CD4-positive, alpha-beta memory T cell (primary cell): ENCODE measurements around the gene PERM1. TPM values are rescaled to one million over a fixed set of nuclear protein-coding genes. Genes with fewer than 3 reads are reported as not detected.

Experiments used
- CTCF ChIA-PET: fragments of 350-600 bp; sonication (Branson Sonifier 250); formaldehyde crosslinking; loops from one replicate; lab custom pipeline; 2021; ENCODE audit warnings: inconsistent platforms; ENCODE audit not compliant: partially characterized antibody; lab: Charles Lee
- POLR2A ChIA-PET: fragments of 350-600 bp; sonication (Branson Sonifier 250); formaldehyde crosslinking; loops from one replicate; lab custom pipeline; 2021; ENCODE audit not compliant: partially characterized antibody; lab: Charles Lee
- DNase-seq, 5 donors: peaks; one replicate each; pipeline versions ENCODE4 v3.0.0 to v3.0.0-alpha.2; 2020 to 2022; ENCODE audit warnings: mixed read lengths in 1 of 5
- H3K27ac ChIP-seq: one replicate; pipeline ENCODE4 v1.7.0; 2013; ENCODE audit warnings: low read depth, low read length
- H3K27me3 ChIP-seq: 2 replicates; pipeline ENCODE4 v1.7.0; 2013; ENCODE audit warnings: mild to moderate bottlenecking, low read length, moderate library complexity; ENCODE audit not compliant: insufficient read depth
- H3K36me3 ChIP-seq: 2 replicates; pipeline ENCODE4 v1.7.0; 2013; ENCODE audit warnings: mild to moderate bottlenecking, low read length, moderate library complexity; ENCODE audit not compliant: insufficient read depth
- H3K4me1 ChIP-seq: 2 replicates; pipeline ENCODE4 v1.7.0; 2013; ENCODE audit warnings: mild to moderate bottlenecking, low read length, moderate library complexity; ENCODE audit not compliant: insufficient read depth
- H3K4me3 ChIP-seq, 2 donors: one replicate each; pipeline ENCODE4 v1.7.0; 2013; ENCODE audit warnings: low read length in 2 of 2, mild to moderate bottlenecking in 1 of 2
- H3K9me3 ChIP-seq, 2 donors: one replicate each; pipeline ENCODE4 v1.7.0; 2013; ENCODE audit warnings: low read length in 2 of 2, control low read depth in 1 of 2; ENCODE audit not compliant: control insufficient read depth in 1 of 2
- H3K27ac Mint-ChIP-seq, 7 donors: one replicate each; pipeline ENCODE4 v1.8.0; 2020 to 2021; ENCODE audit warnings: mixed read lengths in 7 of 7, mild to moderate bottlenecking in 6 of 7, inconsistent platforms in 3 of 7, moderate library complexity in 3 of 7
- H3K27me3 Mint-ChIP-seq, 2 donors: one replicate each; pipeline ENCODE4 v1.8.0; 2020 to 2021; ENCODE audit warnings: mixed read lengths in 2 of 2
- H3K36me3 Mint-ChIP-seq, 2 donors: one replicate each; pipeline ENCODE4 v1.8.0; 2020 to 2021; ENCODE audit warnings: mixed read lengths in 2 of 2, inconsistent platforms in 1 of 2, mild to moderate bottlenecking in 1 of 2
- H3K4me1 Mint-ChIP-seq, 4 donors: one replicate each; pipeline ENCODE4 v1.8.0; 2020 to 2021; ENCODE audit warnings: mixed read lengths in 4 of 4, mild to moderate bottlenecking in 1 of 4
- H3K4me3 Mint-ChIP-seq, 8 donors: one replicate each; pipeline ENCODE4 v1.8.0; 2020 to 2021; ENCODE audit warnings: mixed read lengths in 8 of 8, mild to moderate bottlenecking in 7 of 8, moderate library complexity in 6 of 8, inconsistent platforms in 3 of 8
- H3K9me3 Mint-ChIP-seq, 8 donors: one replicate each; pipeline ENCODE4 v1.8.0; 2020 to 2021; ENCODE audit warnings: mixed read lengths in 8 of 8, mild to moderate bottlenecking in 5 of 8, inconsistent platforms in 3 of 8, moderate library complexity in 1 of 8
- intact Hi-C: fragments of 100-400 bp; cut with micrococcal nuclease; formaldehyde crosslinking; loops from one replicate; pipeline ENCODE4 v1.15.1; 2023
- polyA plus RNA-seq, 2 donors: library from polyadenylated mRNA; unstranded; fragments of 300-500 nt; fragmentation: Illumina TruSeq; gene quantifications; one replicate each; pipeline ENCODE4 v1.2.3, GENCODE V29; 2021
- total RNA-seq, 2 experiments: library from RNA; stranded (reverse); gene quantifications; one replicate each; pipeline ENCODE4 v1.2.3, GENCODE V29; 2021

The PERM1 gene
- total and polyA plus RNA-seq, 4 experiments from 2014 or later = 0.16 TPM; not detected in 3

DNA sequence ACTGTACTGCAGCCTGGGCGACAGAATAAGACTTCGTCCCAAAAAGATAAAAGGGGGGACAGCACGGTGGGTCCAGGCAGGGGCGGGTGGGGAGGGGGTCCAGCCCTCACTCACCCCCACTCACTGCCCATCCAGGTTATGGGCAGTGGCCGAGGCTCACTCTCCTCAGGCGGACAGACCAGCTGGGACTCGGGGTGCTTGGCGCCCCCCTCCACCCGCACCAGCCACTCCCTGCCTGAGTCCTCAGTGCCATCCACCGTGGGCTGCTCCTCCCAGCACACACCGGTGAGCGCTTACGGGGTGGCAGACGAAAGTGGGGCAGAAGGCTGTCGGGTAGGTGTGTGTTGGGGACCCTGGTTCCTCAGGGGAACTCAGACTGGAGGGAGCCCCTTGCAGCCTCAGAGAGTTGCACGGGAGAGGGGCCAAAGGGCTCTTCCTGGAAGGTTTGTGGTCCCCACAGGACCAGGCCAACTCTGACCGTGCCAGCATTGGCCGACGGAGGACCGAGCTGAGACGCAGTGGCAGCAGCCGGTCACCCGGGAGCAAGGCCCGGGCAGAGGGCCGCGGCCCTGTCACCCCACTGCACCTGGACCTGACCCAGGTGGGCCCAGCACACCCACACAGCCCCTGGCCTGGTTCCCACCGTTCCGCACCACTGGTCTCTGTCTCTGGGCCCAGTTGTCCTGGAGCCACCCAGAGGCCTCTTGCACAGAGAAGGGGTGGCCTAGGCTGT lies 9.0 kb downstream of the PERM1 start:
- Histone ChIP-seq H3K4me3 (no peak overlapping the region), H3K9me3 (no peaks in the 10 kb centered on the region), H3K27ac (no peak overlapping the region), H3K4me1 (peaks cover 9% of the 10 kb centered on the region), H3K36me3 (no peaks in the 10 kb centered on the region), H3K27me3 (no peaks in the 10 kb centered on the region)
- no peak overlapping the region for H3K27ac Mint-ChIP-seq
- no peaks in the 10 kb centered on the region for H3K9me3 Mint-ChIP-seq
- ChIA-PET CTCF (no interaction called here), POLR2A (no interaction called here)
- H3K27me3 Mint-ChIP-seq = peaks cover 1 to 7% of the 10 kb centered on the region in 2 donors
- no peak for DNase-seq
- no peak overlapping the region for H3K4me3 Mint-ChIP-seq
- peaks cover 4 to 16% (median 5%) of the 10 kb centered on the region in 4 donors for H3K4me1 Mint-ChIP-seq
- intact Hi-C loops = no loop called here
- no peaks in the 10 kb centered on the region for H3K36me3 Mint-ChIP-seq

DNA sequence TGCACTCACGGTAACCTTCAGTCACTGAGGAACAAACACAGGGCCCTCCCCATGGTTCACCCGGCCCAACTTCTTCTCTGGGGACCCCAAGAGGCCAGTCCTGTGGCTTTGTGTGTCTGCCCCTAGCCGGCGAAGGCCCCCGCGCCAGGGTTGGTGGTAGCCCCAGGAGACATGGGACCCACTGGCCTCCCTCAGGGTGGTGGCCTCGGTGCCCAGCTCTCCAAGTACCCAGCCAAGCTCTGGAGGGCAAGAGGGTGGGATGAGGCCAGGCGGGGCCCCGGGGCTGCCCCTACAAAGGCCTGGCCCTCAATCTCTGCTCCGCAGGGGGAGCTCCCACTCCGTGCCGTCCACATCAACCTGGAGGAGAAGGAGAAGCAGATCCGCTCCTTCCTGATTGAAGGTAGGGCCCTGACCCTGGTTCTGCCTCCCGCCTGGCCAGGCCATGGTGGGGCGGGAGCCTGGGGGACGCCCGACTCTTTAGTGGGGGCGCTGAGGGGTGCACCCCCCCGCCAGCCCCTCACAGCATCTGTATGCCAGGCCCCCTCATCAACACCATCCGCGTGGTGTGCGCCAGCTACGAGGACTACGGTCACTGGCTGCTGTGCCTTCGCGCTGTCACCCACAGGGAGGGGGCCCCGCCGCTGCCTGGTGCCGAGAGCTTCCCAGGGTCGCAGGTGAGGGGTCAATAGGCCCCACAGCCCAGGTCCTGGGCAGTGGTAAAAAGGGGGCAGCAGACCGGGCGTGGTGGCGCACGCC lies 10.0 kb downstream of the PERM1 start:
- Histone ChIP-seq H3K9me3 (no peaks in the 10 kb centered on the region), H3K27me3 (no peaks in the 10 kb centered on the region), H3K36me3 (no peaks in the 10 kb centered on the region), H3K4me3 (no peak overlapping the region), H3K4me1 (peaks cover 15% of the 10 kb centered on the region), H3K27ac (no peak overlapping the region)
- intact Hi-C loops = no loop called here
- H3K9me3 Mint-ChIP-seq = no peaks in the 10 kb centered on the region
- no peak overlapping the region for H3K27ac Mint-ChIP-seq
- H3K4me3 Mint-ChIP-seq = no peak overlapping the region
- peaks cover 1 to 7% of the 10 kb centered on the region in 2 donors for H3K27me3 Mint-ChIP-seq
- no peaks in the 10 kb centered on the region for H3K36me3 Mint-ChIP-seq
- DNase-seq = no peak
- peaks cover 4 to 16% (median 5%) of the 10 kb centered on the region in 4 donors for H3K4me1 Mint-ChIP-seq
- ChIA-PET CTCF (no interaction called here), POLR2A (no interaction called here)

DNA sequence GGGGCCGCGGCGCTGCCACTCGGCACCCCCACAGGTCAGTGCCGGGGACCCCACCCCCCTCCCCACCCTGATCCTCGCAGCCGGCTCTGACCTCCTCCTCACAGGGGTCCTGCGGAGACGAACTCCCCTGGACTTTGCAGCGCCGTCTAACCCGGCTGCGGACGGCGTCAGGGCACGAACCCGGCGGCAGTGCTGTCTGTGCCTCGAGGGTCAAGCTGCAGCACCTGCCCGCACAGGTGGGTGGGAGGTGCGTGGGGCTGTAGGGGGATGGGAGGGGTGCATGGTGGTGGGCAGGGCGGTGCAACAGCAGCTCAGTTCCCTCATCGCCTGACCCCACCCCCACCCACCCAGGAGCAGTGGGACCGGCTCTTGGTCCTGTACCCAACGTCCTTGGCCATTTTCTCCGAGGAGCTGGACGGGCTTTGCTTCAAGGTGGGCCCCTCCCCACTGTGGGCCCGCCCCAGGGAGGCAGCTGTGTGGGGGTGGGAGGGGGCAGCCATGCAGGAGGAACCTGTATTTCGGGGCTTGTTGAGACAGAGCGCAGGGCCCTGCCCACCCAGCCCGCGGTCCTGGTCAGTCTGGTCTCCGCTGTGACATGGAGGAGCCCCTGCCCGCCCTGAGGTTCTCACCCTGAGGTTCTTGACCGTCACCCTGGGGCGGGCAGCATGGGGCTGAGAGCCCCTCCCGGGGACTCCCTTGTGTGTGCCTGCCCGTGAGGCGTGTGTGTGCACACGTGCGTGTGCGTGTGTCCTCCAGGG lies 10.7 kb downstream of the PERM1 start:
- H3K4me3 ChIP-seq = no peak overlapping the region
- no peaks in the 10 kb centered on the region for H3K36me3 ChIP-seq
- intact Hi-C loops = no loop called here
- ChIA-PET POLR2A (interaction anchor here (1.1 kb wide), 1 partner anchor 66 kb away, joined by 3 read pairs; no protein-coding TSS in a partner anchor), CTCF (interaction anchor here (1.8 kb wide), 1 partner anchor 13 kb away, joined by 4 read pairs; no protein-coding TSS in a partner anchor)
- peaks cover 16% of the 10 kb centered on the region for H3K4me1 ChIP-seq
- no peaks in the 10 kb centered on the region for H3K9me3 Mint-ChIP-seq
- H3K9me3 ChIP-seq = no peaks in the 10 kb centered on the region
- no peak overlapping the region for H3K27ac Mint-ChIP-seq
- peaks cover 4 to 16% (median 5%) of the 10 kb centered on the region in 4 donors for H3K4me1 Mint-ChIP-seq
- DNase-seq = no peak
- no peaks in the 10 kb centered on the region for H3K36me3 Mint-ChIP-seq
- H3K27ac ChIP-seq = no peak overlapping the region
- no peak overlapping the region for H3K4me3 Mint-ChIP-seq
- H3K27me3 Mint-ChIP-seq = peaks cover 1 to 7% of the 10 kb centered on the region in 2 donors
- H3K27me3 ChIP-seq = no peaks in the 10 kb centered on the region

DNA sequence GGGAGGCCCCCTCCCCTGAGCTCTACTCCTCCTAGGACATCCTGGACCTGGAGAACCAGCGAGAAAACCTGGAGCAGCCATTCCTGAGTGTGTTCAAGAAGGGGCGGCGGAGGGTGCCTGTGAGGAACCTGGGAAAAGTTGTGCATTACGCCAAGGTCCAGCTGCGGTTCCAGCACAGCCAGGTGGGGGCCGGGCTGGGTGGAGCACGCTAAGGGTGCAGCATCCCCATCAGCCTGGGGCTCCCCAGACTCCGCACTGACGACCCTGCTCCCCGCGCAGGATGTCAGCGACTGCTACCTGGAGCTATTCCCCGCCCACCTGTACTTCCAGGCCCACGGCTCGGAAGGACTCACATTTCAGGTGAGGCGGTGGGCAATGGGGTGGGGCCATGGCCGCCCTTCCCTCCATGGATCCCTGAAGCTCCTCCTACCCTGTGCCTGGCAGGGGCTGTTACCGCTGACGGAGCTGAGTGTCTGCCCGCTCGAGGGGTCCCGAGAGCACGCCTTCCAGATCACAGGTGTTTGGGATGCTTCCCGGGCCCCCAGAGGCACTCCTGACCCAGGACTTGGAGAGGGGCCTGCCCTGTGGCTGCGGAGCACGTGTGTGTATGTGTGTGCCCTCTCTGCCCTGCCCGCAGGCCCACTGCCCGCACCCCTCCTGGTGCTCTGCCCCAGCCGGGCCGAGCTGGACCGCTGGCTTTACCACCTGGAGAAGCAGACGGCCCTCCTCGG lies 11.5 kb downstream of the PERM1 start:
- ChIA-PET POLR2A (interaction anchor here (0.9 to 1.1 kb wide), 2 partner anchors 11 to 65 kb away, joined by 3 read pairs; partner anchors contain the start of gene NOC2L), CTCF (interaction anchor here (1.8 kb wide), 1 partner anchor 14 kb away, joined by 4 read pairs; no protein-coding TSS in a partner anchor)
- Histone ChIP-seq H3K36me3 (no peaks in the 10 kb centered on the region), H3K4me1 (peaks cover 17% of the 10 kb centered on the region), H3K27ac (no peak overlapping the region), H3K9me3 (no peaks in the 10 kb centered on the region), H3K4me3 (no peak overlapping the region), H3K27me3 (no peaks in the 10 kb centered on the region)
- intact Hi-C loops = no loop called here
- H3K36me3 Mint-ChIP-seq = no peaks in the 10 kb centered on the region
- no peak overlapping the region for H3K27ac Mint-ChIP-seq
- no peak overlapping the region for H3K4me3 Mint-ChIP-seq
- peaks cover 1 to 2% of the 10 kb centered on the region in 2 donors for H3K27me3 Mint-ChIP-seq
- no peaks in the 10 kb centered on the region for H3K9me3 Mint-ChIP-seq
- H3K4me1 Mint-ChIP-seq = peaks cover 0 to 14% (median under 1%) of the 10 kb centered on the region in 4 donors
- no peak for DNase-seq

DNA sequence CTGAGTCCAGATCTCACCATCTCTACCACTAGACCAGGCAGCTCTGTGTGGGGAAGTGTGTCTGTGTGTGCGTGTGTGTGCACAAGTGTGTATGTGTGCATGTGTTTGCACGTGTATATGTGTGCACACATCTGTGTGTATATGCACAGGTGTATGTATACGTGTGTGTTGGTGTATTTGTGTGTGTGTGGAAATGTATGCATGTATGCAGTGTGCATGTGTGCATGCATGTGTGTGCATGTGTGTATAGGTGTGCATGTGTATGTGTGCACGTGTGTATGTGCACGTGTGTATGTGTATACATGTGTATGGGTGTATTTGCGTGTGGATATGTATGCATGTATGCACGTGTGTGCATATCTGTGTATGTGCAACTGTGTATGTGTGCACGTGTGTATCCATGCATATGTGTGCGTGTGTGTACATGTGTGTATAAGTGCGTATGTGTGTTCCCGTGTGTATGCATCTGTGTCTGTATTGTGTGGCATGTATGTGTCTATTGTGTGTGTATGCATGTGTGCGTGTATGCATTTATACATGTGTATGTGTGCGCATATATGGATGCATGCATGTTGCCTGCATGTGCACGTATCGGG lies 12.5 kb downstream of the PERM1 start:
- H3K27me3 ChIP-seq = no peaks in the 10 kb centered on the region
- H3K9me3 ChIP-seq = no peaks in the 10 kb centered on the region
- H3K36me3 ChIP-seq = no peaks in the 10 kb centered on the region
- H3K27ac ChIP-seq = no peak overlapping the region
- intact Hi-C loops = no loop called here
- H3K27ac Mint-ChIP-seq = peak overlapping the region in 1 of 7 donors; percentile 59
- DNase-seq = no peak
- peak overlapping the region in 2 of 8 donors; percentile 27 to 50 for H3K4me3 Mint-ChIP-seq
- H3K36me3 Mint-ChIP-seq = no peaks in the 10 kb centered on the region
- peaks cover 0 to 14% (median under 1%) of the 10 kb centered on the region in 4 donors for H3K4me1 Mint-ChIP-seq
- no peaks in the 10 kb centered on the region for H3K9me3 Mint-ChIP-seq
- peaks cover 18% of the 10 kb centered on the region for H3K4me1 ChIP-seq
- no peak overlapping the region for H3K4me3 ChIP-seq
- POLR2A ChIA-PET = no interaction called here
- CTCF ChIA-PET = interaction anchor here (1.8 kb wide), 1 partner anchor 15 kb away, joined by 4 read pairs; no protein-coding TSS in a partner anchor
- H3K27me3 Mint-ChIP-seq = peaks cover 1 to 2% of the 10 kb centered on the region in 2 donors
